Keratinocyte (primary cell): ENCODE measurements around the gene DPCD. TPM values are rescaled to one million over a fixed set of nuclear protein-coding genes. Genes with fewer than 3 reads are reported as not detected.

Source experiments
- DNase-seq: peaks from one replicate; pipeline ENCODE4 v3.0.0-alpha.2; 2011; ENCODE audit warnings: low read depth, missing footprints, low spot score
- FAIRE-seq: peaks from 2 replicates; lab custom pipeline; 2011; peaks lifted over from hg19 to GRCh38; lab: Jason Lieb, UNC
- H2AFZ ChIP-seq: 2 replicates; pipeline ENCODE4 v1.6.0; 2012; ENCODE audit warnings: low read length, control low read depth, inconsistent platforms; ENCODE audit not compliant: control insufficient read depth
- H3K27ac ChIP-seq: 2 replicates; pipeline ENCODE4 v1.5.1; 2011; ENCODE audit warnings: low read length; ENCODE audit not compliant: control insufficient read depth, insufficient read depth
- H3K27me3 ChIP-seq: 3 replicates; pipeline ENCODE4 v1.6.0; 2011; ENCODE audit warnings: low read length; ENCODE audit not compliant: control insufficient read depth, insufficient read depth; ENCODE audit errors: extremely low read depth
- H3K36me3 ChIP-seq, 2 experiments: 2 replicates in 1 of 2; 3 replicates in 1 of 2; pipeline ENCODE4 v1.5.1; 2011; ENCODE audit warnings: low read length in 2 of 2, mild to moderate bottlenecking in 1 of 2; ENCODE audit not compliant: control insufficient read depth in 2 of 2, insufficient read depth in 2 of 2; ENCODE audit errors: extremely low read depth in 1 of 2
- H3K4me1 ChIP-seq: 3 replicates; pipeline ENCODE4 v1.5.1; 2011; ENCODE audit warnings: low read length; ENCODE audit not compliant: control insufficient read depth, insufficient read depth; ENCODE audit errors: extremely low read depth
- H3K4me2 ChIP-seq: 3 replicates; pipeline ENCODE4 v1.6.0; 2011; ENCODE audit warnings: low read depth, low read length; ENCODE audit not compliant: control insufficient read depth, insufficient read depth; ENCODE audit errors: extremely low read depth
- H3K4me3 ChIP-seq, 3 experiments: fragments of 200-600 bp in 1 of 3; sonication (generic) in 1 of 3; 2 replicates in 2 of 3; 3 replicates in 1 of 3; pipeline ENCODE4 v1.5.1; 2011 to 2016; ENCODE audit warnings: low read length in 3 of 3, mild to moderate bottlenecking in 3 of 3, control low read depth in 2 of 3, inconsistent platforms in 1 of 3, low read depth in 1 of 3, mixed read lengths in 1 of 3, mixed run types in 1 of 3, moderate library complexity in 1 of 3; ENCODE audit not compliant: control insufficient read depth in 2 of 3, insufficient read depth in 2 of 3; ENCODE audit errors: extremely low read depth in 1 of 3
- H3K79me2 ChIP-seq: 2 replicates; pipeline ENCODE4 v1.6.0; 2012; ENCODE audit warnings: low read length; ENCODE audit not compliant: control insufficient read depth, insufficient read depth
- H3K9ac ChIP-seq: 3 replicates; pipeline ENCODE4 v1.6.0; 2011; ENCODE audit warnings: low read length; ENCODE audit not compliant: control insufficient read depth, insufficient read depth; ENCODE audit errors: extremely low read depth
- H3K9me1 ChIP-seq: 3 replicates; pipeline ENCODE4 v1.6.0; 2011; ENCODE audit warnings: low read length; ENCODE audit not compliant: control insufficient read depth, insufficient read depth; ENCODE audit errors: extremely low read depth
- H3K9me3 ChIP-seq: 2 replicates; pipeline ENCODE4 v1.5.1; 2012; ENCODE audit warnings: low read depth, low read length; ENCODE audit not compliant: control insufficient read depth
- H4K20me1 ChIP-seq: 3 replicates; pipeline ENCODE4 v1.6.0; 2011; ENCODE audit warnings: low read length; ENCODE audit not compliant: control insufficient read depth, insufficient read depth; ENCODE audit errors: extremely low read depth
- CTCF ChIP-seq, 3 experiments: IDR thresholded peaks in 1 of 3; conservative IDR thresholded peaks in 1 of 3; optimal IDR thresholded peaks in 1 of 3; 2 replicates in 2 of 3; 3 replicates in 1 of 3; pipeline versions ENCODE3 to v1.5.1; 2011; ENCODE audit warnings: low read length in 3 of 3, mild to moderate bottlenecking in 3 of 3, moderate library complexity in 2 of 3, control low read depth in 1 of 3, inconsistent platforms in 1 of 3; ENCODE audit not compliant: insufficient read depth in 2 of 3; ENCODE audit errors: extremely low read depth in 1 of 3
- EZH2 ChIP-seq: IDR thresholded peaks from one replicate; pipeline ENCODE4 v1.6.1; 2012; ENCODE audit warnings: inconsistent platforms, mild to moderate bottlenecking, low read length, moderate library complexity
- dilution Hi-C: fragments of 300-500 bp; cut with MboI; formaldehyde crosslinking; loops from one replicate; pipeline ENCODE4 v1.7.0; 2020; ENCODE audit warnings: low sequenced_read_pairs; ENCODE audit not compliant: extremely low pct_ligation_motif_present
- polyA plus RNA-seq, 5 experiments: library from polyadenylated mRNA; depleted of rRNA in 3 of 5; stranded (reverse) in 3 of 5; stranded (forward) in 1 of 5; unstranded in 1 of 5; fragments of >200 nt; gene quantifications; 1 replicate in 1 of 5; 2 replicates in 3 of 5; 3 replicates in 1 of 5; pipeline versions ENCODE4 v1.2.1 to v1.2.3, GENCODE V29; 2011 to 2012; ENCODE audit warnings: missing spikeins in 2 of 5, low read depth in 1 of 5, low replicate concordance in 1 of 5

Gene DPCD
- polyA plus RNA-seq, 1 donor (not counting 4 experiments of a cell fraction or from before 2014, with no cell fraction given): 58.1 TPM

DNA sequence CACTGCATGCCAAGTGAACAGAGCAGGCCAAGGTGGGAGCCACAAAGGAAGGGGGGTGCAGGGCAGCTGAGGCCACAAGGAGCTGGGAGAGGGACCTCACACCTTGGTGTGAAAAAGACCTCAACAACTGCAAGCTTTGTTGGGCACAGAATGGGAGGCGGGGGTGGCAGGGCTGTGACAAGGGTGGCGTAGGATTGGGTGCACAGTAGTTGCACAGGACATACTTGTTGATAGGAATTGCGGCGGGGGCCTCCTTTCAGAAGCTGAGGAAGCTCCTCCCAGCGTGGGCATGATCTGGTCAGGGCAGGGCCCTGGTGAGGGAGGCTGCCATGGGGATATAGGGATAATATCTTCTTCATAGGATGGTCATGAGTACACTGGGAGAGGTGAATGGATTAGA, 25.9 kb upstream of the DPCD start:
- H3K9me3 ChIP-seq: no peaks in the 10 kb centered on the region
- H3K27me3 ChIP-seq: peaks cover 26% of the 10 kb centered on the region
- dilution Hi-C loops: no loop called here
- no peaks in the 10 kb centered on the region for H3K9me1 ChIP-seq
- peaks cover 17% of the 10 kb centered on the region for H3K4me1 ChIP-seq
- H4K20me1 ChIP-seq: no peaks in the 10 kb centered on the region
- H3K27ac ChIP-seq: no peak overlapping the region
- no peak overlapping the region for H3K9ac ChIP-seq
- FAIRE-seq (no peak), DNase-seq (no peak)
- H3K79me2 ChIP-seq: no peaks in the 10 kb centered on the region
- H3K4me3 ChIP-seq: no peak overlapping the region
- H3K4me2 ChIP-seq: no peak overlapping the region
- H3K36me3 ChIP-seq: no peaks in the 10 kb centered on the region
- no peak overlapping the region for H2AFZ ChIP-seq
- TF ChIP-seq EZH2 (no peak), CTCF (optimal IDR thresholded peaks at IDR 0.05 in 1 of 3, IDR thresholded peaks at IDR 0.05 in 1 of 3, conservative IDR thresholded peaks at IDR 0.05 in 1 of 3; ENCODE audit: extremely low read depth in 1 of 3, insufficient read depth in 2 of 3, low read length in 3 of 3) (no peak)

- Histone ChIP-seq H3K27ac (no peak overlapping the region), H3K79me2 (no peaks in the 10 kb centered on the region), H3K36me3 (no peaks in the 10 kb centered on the region), H3K4me3 (no peak overlapping the region), H3K27me3 (peaks cover 34% of the 10 kb centered on the region), H2AFZ (no peak overlapping the region), H4K20me1 (no peaks in the 10 kb centered on the region), H3K4me2 (no peak overlapping the region), H3K9me3 (no peaks in the 10 kb centered on the region), H3K4me1 (peaks cover 13% of the 10 kb centered on the region), H3K9me1 (no peaks in the 10 kb centered on the region), H3K9ac (no peak overlapping the region)
- no peak for TF ChIP-seq EZH2
- no peak for TF ChIP-seq CTCF (optimal IDR thresholded peaks at IDR 0.05 in 1 of 3, IDR thresholded peaks at IDR 0.05 in 1 of 3, conservative IDR thresholded peaks at IDR 0.05 in 1 of 3; ENCODE audit: extremely low read depth in 1 of 3, insufficient read depth in 2 of 3, low read length in 3 of 3)
- FAIRE-seq (no peak), DNase-seq (no peak)
- dilution Hi-C loops: no loop called here
Observed at GRCh38 chr10:101563007-101563406, 25.1 kb upstream of the DPCD start.
